Astrocyte (in vitro differentiated cells and primary cell): ENCODE measurements around the gene TINAG.

Source experiments
- EZH2 ChIP-seq: IDR thresholded peaks from 2 replicates; pipeline ENCODE4 v1.6.1; 2012; ENCODE audit warnings: mild to moderate bottlenecking, low read length, inconsistent platforms; ENCODE audit not compliant: insufficient read depth
- TF ChIP-seq, protein P1 (sequence below): IDR thresholded peaks from 2 replicates; pipeline ENCODE4 v1.5.1; 2011; ENCODE audit warnings: low read depth, mild to moderate bottlenecking, inconsistent platforms, low read length, moderate library complexity; ENCODE audit not compliant: insufficient read depth

DNA sequence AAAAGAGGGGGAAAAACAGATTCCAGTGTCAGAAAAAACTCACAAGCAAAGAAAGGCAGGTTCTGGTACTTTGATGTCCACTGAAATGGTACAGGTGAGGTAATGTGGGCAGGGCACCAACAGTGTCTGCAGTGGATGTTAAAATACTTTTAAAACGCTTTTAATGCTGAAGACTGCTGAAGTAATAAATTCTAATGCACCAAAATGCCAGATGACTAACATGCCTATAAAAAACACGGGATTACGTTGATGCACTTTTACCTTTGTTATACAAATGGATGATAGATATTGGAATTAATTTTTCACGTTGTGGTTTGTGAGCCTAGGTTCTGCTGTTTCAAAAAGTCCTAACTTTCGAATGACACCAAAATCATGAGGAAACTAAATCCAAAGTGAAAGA lies 83.3 kb downstream of the TINAG start:
- TF ChIP-seq, protein P1, sequence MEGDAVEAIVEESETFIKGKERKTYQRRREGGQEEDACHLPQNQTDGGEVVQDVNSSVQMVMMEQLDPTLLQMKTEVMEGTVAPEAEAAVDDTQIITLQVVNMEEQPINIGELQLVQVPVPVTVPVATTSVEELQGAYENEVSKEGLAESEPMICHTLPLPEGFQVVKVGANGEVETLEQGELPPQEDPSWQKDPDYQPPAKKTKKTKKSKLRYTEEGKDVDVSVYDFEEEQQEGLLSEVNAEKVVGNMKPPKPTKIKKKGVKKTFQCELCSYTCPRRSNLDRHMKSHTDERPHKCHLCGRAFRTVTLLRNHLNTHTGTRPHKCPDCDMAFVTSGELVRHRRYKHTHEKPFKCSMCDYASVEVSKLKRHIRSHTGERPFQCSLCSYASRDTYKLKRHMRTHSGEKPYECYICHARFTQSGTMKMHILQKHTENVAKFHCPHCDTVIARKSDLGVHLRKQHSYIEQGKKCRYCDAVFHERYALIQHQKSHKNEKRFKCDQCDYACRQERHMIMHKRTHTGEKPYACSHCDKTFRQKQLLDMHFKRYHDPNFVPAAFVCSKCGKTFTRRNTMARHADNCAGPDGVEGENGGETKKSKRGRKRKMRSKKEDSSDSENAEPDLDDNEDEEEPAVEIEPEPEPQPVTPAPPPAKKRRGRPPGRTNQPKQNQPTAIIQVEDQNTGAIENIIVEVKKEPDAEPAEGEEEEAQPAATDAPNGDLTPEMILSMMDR = no peak
- no peak for TF ChIP-seq EZH2
